ENCODE results near the gene SYVN1. TPM values are rescaled to one million over a fixed set of nuclear protein-coding genes. Genes with fewer than 3 reads are reported as not detected.

The SYVN1 gene
- total and polyA plus RNA-seq, 12 donors, result 22.2 to 34.0 (median 26.1) TPM

DNA sequence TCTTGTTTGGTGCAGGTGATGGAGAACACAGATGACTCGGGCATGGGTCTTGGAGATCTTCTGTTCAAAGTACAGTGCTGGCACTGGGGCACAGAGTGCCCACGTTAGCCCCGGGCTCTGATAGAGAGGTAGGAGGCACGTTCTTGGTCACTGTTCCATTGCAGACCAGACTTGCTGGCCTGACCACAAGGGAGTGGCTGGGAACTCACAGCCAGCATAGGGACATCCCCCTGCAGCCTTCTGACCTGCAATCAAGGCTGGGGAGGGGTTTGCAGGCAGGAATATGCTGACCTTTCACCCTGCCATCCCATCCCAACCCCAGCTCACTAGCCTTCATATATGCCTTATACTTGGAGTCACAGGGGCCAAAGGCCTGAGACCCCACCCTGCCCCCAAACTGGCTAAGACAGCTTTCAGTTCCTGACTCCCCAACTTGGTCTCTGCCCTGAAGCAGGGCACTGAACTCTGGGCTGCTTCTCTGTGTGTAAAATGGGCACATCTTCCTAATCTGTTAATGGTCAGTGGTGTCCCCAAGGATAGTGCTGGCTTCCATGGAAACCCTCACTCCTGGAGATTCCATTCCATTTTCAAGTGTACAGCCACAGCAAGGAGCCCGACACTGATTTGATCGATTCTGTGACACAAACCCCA lies 7.6 kb downstream of the SYVN1 start:
- peaks cover 0 to 17% (median 11%) of the 10 kb centered on the region in 9 donors for H3K4me1 ChIP-seq
- TF ChIP-seq, protein P1, sequence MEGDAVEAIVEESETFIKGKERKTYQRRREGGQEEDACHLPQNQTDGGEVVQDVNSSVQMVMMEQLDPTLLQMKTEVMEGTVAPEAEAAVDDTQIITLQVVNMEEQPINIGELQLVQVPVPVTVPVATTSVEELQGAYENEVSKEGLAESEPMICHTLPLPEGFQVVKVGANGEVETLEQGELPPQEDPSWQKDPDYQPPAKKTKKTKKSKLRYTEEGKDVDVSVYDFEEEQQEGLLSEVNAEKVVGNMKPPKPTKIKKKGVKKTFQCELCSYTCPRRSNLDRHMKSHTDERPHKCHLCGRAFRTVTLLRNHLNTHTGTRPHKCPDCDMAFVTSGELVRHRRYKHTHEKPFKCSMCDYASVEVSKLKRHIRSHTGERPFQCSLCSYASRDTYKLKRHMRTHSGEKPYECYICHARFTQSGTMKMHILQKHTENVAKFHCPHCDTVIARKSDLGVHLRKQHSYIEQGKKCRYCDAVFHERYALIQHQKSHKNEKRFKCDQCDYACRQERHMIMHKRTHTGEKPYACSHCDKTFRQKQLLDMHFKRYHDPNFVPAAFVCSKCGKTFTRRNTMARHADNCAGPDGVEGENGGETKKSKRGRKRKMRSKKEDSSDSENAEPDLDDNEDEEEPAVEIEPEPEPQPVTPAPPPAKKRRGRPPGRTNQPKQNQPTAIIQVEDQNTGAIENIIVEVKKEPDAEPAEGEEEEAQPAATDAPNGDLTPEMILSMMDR (IDR thresholded peaks at IDR 0.05), result no peak
- WGBS, 2 donors, result 77 to 80% methylated on average over 6 of the region's 6 CpGs
- no peaks in the 10 kb centered on the region for H3K27me3 ChIP-seq
- peaks cover 7 to 80% (median 69%) of the 10 kb centered on the region in 9 donors for H3K36me3 ChIP-seq
- no peak for ATAC-seq
- H3K27ac ChIP-seq, result no peak overlapping the region
- H3K9me3 ChIP-seq, result no peaks in the 10 kb centered on the region
- intact Hi-C loops (cut with DNase I), result no loop called here
- DNase-seq, result no peak
- H3K4me3 ChIP-seq, result no peak overlapping the region

DNA sequence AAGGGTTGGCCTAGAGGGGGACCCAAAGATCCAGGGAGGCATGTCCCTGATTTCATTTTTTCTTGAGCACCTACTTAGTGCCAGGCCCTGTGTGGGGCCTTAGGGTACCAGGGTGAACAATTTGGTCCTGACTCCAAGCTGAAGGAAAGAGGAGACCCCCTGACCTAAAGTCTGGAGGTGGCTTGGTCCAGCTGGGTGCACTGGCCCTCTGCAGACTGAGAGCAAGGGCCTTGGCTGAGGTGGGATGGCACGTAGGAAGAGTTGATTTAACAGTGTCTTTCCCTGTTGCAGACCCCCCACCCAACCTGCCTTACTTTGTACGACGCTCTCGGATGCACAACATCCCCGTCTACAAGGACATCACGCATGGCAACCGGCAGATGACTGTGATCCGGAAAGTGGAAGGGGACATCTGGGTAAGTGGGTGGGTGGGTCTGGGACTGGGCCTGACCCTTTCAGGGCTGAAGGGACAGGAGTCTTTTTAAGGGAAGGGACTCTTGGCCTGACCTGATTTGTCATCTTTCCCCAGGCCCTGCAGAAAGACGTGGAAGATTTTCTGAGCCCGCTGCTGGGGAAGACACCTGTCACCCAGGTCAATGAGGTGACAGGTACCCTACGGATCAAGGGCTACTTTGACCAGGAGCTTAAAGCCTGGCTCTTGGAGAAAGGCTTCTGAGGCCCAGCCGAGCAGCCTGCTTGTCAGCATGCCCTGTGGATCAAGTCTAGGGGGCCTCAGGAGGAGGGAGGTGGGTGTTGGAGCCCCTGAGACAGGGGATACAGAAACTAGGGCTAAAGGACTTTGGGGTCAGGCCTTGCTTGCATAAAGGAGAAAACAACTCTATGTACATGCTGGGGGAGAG lies 8.9 kb downstream of the SYVN1 start:
- H3K4me3 ChIP-seq, result no peak overlapping the region
- 89 to 90% methylated on average over 12 of the region's 12 CpGs for WGBS, 2 donors
- H3K4me1 ChIP-seq, result peaks cover 3 to 28% (median 21%) of the 10 kb centered on the region in 9 donors
- no peak overlapping the region for H3K27ac ChIP-seq
- no peaks in the 10 kb centered on the region for H3K9me3 ChIP-seq
- intact Hi-C loops (cut with DNase I), result no loop called here
- TF ChIP-seq, protein P1 (IDR thresholded peaks at IDR 0.05), result no peak
- DNase-seq (no peak), ATAC-seq (no peak)
- no peaks in the 10 kb centered on the region for H3K27me3 ChIP-seq
- peaks cover 7 to 76% (median 61%) of the 10 kb centered on the region in 9 donors for H3K36me3 ChIP-seq

DNA sequence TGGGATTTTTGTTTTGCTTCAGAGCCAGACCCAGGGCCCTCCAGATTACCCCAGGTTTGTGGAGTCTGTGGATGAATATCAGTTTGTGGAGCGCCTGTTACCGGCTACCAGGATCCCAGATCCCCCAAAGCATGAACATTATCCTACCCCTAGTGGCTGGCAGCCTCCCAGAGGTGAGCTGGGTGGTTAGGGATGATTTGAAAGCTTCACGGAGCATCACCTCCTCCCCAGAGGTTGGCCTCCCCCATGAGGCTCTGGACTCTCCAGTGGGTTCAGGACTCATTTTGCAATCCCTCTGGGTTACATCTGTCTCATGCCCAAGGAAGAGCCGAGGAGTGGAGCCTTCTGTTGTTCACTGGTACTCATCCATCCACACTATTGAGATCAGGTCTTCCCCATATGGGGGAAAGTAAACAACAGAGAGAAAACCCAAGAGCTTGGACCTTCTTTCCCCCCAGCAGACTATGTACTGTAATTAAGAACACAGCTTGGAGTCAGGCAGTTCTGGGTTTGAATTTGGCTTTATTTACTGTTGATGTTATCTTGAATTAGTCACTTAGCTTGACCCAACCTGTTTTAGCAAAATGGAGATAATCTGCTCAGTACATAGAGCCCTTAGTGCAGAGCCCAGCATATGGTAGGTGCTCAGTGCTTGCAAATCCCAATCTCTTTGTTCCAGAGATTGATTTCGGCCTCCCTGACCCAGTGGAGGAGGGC lies 9.7 kb downstream of the SYVN1 start:
- WGBS, 2 donors, result 88 to 92% methylated on average over 5 of the region's 5 CpGs
- Histone ChIP-seq H3K4me3 (no peak overlapping the region), H3K36me3 (peaks cover 3 to 76% (median 61%) of the 10 kb centered on the region in 9 donors), H3K9me3 (no peaks in the 10 kb centered on the region), H3K27me3 (no peaks in the 10 kb centered on the region), H3K27ac (no peak overlapping the region), H3K4me1 (peaks cover 3 to 34% (median 24%) of the 10 kb centered on the region in 9 donors)
- DNase-seq, result no peak
- intact Hi-C loops (cut with DNase I), result loop anchor here in 3 of 10 donors (5.0 kb wide), 3 partner anchors 42 to 112 kb away; partner anchors contain the start of genes CDCA5 (in 2 of the 3), ZFPL1 (in 2 of the 3), ARL2 (in 1 of the 3) and SNX15 (in 1 of the 3)
- no peak for ATAC-seq
- TF ChIP-seq, protein P1 (IDR thresholded peaks at IDR 0.05), result no peak

Measured in heart right ventricle (tissue), 16 donors.